HG02798 (cell line): Measurements from ENCODE around the gene SLC6A9.

Source experiments
- ATAC-seq: cut with Tn5 transposase; IDR thresholded peaks from one replicate; pipeline ENCODE4 v1.9.1; 2021; ENCODE audit warnings: mild to moderate bottlenecking; ENCODE audit not compliant: unreplicated experiment, poor library complexity

SLC6A9 gene

DNA sequence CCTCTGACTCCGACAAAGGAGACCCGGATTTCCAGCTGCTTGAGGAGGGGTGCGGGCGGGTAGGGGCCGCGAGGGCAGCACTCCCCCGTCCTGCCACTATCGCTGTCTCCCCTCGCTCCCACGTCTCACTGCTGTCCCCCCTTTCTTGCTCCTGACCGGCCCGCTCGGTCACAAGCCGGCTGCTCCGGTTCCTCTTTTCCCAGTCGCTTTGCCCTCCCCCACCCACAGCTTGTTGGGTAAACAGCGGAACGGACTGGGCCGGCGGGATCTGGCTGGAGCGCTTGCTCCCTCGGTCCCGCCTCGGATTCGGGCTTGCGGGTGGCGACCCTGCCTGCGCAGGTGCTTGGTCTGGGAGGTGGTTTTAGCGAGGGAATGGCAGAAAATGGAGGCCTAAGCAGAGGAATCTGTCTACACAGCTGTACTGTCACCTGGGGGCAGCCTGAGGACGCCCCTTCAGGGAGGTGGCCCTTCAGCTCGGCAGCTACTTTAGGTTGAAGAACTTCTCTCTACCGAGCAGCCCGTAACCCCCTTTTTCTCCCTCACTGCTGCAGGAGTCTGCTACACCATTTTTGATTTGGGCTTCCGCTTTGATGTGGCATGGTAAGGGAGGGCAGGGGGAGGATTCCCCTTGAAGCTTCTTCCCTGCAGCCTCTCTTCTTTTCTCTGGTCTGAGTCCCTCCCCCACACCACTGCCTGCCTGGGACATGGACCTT is 55.9 kb downstream of the SLC6A9 start:
- ATAC-seq = no peak

GRCh38 chr1:43974443-43975248 is 56.6 kb downstream of the SLC6A9 start, which contains the start of gene ATP6V0B:
ATP6V0B (plus strand) TSS chr1:43974960; CDS start chr1:43975041, 81 bp downstream.
- ATAC-seq = peak; percentile 74

- ATAC-seq = no peak
Measured at GRCh38 chr1:43973981-43974442, 57.2 kb downstream of the SLC6A9 start.

DNA sequence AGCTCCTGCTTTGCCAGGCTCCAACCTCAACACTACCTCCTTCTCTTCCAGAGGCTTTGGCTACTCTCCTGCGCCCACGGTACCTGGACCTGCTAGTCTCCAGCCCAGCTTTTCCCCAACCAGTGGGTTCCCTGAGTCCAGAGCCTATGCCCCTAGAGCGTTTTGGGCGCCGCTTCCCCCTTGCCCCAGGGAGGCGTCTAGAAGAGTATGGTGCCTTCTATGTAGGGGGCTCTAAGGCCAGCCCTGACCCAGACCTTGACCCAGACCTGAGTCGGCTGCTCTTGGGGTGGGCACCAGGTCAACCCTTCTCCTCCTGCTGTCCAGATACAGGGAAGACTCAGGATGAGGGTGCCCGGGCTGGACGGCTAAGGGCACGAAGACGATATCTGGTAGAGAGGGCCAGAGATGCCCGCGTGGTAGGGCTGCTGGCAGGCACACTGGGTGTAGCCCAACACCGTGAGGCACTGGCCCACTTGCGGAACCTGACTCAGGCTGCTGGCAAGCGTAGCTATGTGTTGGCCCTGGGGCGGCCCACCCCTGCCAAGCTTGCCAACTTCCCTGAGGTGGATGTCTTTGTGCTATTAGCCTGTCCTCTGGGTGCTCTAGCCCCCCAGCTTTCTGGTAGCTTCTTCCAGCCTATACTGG is 59.8 kb downstream of the SLC6A9 start:
- no peak for ATAC-seq

GRCh38 chr1:43970911-43971310 is 60.4 kb downstream of the SLC6A9 start:
- no peak for ATAC-seq

- ATAC-seq = no peak
Measured at GRCh38 chr1:43970502-43970901, 60.8 kb downstream of the SLC6A9 start.

- ATAC-seq = peak; percentile 78
Measured at GRCh38 chr1:43969746-43970466, 61.4 kb downstream of the SLC6A9 start, which contains the start of gene DPH2. DPH2 (plus strand) TSS chr1:43970010; CDS start chr1:43970176, 166 bp downstream.

- ATAC-seq = no peak
Measured at GRCh38 chr1:43969416-43969745, 61.9 kb downstream of the SLC6A9 start.

- no peak for ATAC-seq
Measured at GRCh38 chr1:43968348-43968948, 62.8 kb downstream of the SLC6A9 start.

DNA sequence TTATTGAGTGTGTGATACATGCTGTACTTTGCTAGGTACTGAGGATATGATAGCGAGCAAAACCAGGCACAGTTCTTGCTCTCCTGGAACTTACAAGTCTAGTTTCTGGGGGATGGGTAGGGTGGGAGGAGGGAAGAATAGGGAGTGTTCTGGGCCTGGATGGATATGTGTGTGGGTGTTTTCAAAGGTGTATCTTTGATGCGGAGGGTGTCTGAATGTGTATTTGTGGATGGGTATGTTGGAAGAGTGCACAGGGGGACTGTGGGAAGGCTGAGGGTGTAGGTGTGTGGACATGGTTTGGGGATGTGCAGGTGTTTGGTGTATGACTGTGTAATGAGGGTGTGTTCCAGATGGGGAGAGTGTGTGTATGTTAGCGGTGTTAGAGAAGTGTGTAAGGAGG is 65.9 kb downstream of the SLC6A9 start:
- no peak for ATAC-seq

GRCh38 chr1:43963890-43964289 is 67.4 kb downstream of the SLC6A9 start:
- no peak for ATAC-seq

GRCh38 chr1:43963006-43963405 is 68.3 kb downstream of the SLC6A9 start:
- ATAC-seq = no peak

GRCh38 chr1:43962324-43962723 is 68.9 kb downstream of the SLC6A9 start:
- ATAC-seq = no peak

DNA sequence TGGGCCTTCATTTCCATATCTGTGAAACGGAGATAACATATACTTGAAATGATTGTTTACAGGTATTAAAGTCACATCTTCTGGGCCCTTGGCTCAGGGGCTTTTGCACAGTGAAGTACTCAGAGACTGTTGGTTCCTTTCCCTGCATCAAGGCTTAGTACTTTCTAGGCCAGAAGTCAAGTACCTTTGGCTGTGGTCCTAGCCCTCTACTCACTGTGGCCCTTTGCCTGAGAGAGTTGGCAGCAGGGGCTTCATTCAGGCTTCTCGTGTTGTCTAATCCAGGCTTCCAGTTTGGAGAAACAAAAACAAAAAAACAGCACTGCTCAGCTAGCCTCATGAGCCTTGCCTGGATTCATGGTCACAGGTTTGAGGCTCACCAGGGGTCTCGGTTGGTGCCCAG is 69.6 kb downstream of the SLC6A9 start:
- ATAC-seq = no peak

DNA sequence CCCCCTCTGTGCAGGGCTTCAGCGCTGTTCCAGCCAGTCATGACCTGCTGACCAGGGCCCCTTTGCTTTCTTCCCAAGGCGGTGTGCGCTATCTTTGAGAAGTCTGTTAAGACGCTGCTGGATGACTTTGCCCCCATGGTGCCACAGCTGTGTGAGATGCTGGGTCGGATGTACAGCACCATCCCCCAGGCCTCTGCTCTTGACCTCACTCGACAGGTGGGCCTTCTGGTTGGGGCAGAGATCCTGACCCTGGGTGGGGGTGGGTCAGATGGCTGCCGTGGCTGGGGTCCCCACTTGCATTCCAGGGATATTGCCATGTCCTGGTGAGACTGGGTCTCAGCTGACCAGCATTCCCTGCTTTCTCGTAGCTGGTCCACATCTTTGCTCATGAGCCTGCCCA is 70.5 kb downstream of the SLC6A9 start:
- no peak for ATAC-seq

DNA sequence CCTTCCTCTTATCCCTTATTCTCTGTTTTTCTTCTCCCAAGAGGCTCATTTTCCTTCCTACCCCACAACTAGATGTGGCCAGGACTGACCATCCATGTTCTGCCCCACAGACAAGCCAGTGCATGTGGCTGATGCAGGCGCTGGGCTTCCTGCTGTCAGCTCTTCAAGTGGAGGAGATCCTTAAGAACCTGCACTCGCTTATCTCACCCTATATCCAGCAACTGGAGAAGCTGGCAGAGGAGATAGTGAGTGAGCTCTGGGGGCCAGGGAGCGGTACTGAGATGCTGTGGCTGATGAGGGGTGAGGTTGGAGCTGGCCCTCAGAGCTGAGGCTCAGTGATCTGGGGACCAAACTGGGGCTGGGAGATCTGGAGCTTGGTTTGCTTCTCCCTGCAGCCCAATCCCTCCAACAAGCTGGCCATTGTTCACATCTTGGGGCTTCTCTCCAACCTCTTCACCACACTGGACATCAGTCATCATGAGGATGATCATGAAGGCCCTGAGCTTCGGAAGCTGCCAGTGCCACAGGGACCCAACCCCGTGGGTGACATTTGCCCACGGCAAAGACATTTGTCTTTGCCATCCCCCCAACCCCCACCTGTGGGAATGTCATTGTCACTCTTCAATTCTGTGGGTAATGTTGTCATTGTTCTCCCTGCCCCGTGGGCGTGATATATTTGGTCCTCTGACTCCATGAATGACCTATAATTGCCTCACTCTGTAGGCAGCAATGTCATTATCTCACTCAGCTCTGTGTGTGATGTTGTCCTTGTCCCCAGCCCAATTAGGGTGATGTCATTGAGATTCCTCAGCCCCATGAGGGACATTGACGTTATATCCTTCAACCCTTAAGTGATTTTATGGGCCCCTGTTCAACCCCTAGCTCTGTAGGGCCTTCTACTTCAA is 72.7 kb downstream of the SLC6A9 start:
- ATAC-seq = no peak

DNA sequence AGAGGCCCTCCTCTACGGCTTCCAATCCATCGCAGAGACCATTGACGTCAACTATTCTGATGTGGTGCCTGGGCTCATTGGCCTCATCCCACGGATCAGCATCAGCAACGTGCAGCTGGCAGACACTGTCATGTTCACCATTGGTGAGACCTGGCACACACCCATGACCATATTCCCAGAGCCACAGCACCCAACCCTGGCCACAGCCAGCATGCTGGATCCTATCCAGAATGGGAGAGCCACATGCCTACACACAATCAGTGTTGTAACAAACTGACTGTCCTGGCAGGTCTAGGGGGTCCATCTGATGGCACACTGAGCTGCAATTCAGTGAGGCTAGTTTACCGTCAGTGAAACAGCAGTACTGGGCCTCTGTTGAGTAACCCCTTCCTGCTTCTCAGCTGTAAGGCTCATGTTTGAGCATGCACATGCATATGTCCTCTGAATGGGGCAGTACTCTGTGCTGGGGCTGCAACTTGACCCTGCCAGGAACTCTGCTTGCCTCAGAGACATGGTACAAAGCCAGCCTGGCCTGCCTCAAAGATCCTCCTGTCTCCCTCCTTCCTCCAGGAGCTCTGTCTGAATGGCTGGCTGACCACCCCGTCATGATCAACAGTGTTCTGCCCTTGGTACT is 73.7 kb downstream of the SLC6A9 start:
- ATAC-seq = no peak

GRCh38 chr1:43956234-43956633 is 75.0 kb downstream of the SLC6A9 start:
- no peak for ATAC-seq

DNA sequence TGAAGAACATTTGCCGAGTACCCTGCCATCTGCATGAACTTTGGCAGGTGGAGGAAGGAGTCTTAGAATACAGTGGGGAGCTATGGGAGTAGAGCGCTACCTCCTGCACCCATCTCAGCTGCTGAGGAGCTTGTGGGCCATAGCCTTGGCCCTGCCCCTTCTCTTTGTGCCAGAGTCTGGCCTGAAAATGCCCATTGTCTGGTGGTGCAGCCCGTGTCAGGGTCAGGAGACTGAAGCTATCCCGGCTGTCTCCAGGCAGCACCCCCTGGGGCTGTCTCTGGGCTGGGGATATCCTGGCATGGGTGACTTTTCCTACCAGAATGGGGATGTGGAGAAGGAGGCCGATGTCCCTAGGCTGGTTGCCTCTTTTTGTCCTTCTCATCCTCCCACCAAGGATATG is 77.2 kb downstream of the SLC6A9 start:
- no peak for ATAC-seq
